HG02938 (cell line): Measurements from ENCODE around the gene TRPT1.

ENCODE experiments used
- ATAC-seq: cut with Tn5 transposase; IDR thresholded peaks from one replicate; pipeline ENCODE4 v1.9.1; 2021; ENCODE audit warnings: mild to moderate bottlenecking, moderate library complexity; ENCODE audit not compliant: unreplicated experiment

The TRPT1 gene

GRCh38 chr11:64225608-64226506 is at the start of gene TRPT1, which contains the start of gene NUDT22:
Gene TRPT1 (minus strand): TSS chr11:64226186. CDS start chr11:64225860, 326 bp downstream.
Gene NUDT22 (plus strand): TSS chr11:64226274. CDS start chr11:64226653, 379 bp downstream.
- ATAC-seq = no peak

- no peak for ATAC-seq
Observed at GRCh38 chr11:64275031-64275800, 49.2 kb upstream of the TRPT1 start.

- peak; percentile 67 for ATAC-seq
Observed at GRCh38 chr11:64269540-64270220, 43.7 kb upstream of the TRPT1 start.

GRCh38 chr11:64268893-64269539 is 43.0 kb upstream of the TRPT1 start:
- ATAC-seq = peak; percentile 9

GRCh38 chr11:64268025-64268892 is 42.3 kb upstream of the TRPT1 start:
- ATAC-seq = no peak

GRCh38 chr11:64267207-64267945 is 41.4 kb upstream of the TRPT1 start:
- no peak for ATAC-seq

GRCh38 chr11:64266339-64266738 is 40.4 kb upstream of the TRPT1 start:
- ATAC-seq = no peak

- no peak for ATAC-seq
Observed at GRCh38 chr11:64265176-64266160, 39.5 kb upstream of the TRPT1 start.

- no peak for ATAC-seq
Observed at GRCh38 chr11:64264371-64264852, 38.4 kb upstream of the TRPT1 start.

- ATAC-seq = no peak
Observed at GRCh38 chr11:64263947-64264317, 37.9 kb upstream of the TRPT1 start.

- no peak for ATAC-seq
Observed at GRCh38 chr11:64263021-64263946, 37.3 kb upstream of the TRPT1 start.

GRCh38 chr11:64262271-64263002 is 36.5 kb upstream of the TRPT1 start:
- ATAC-seq = no peak

GRCh38 chr11:64261556-64262080 is 35.6 kb upstream of the TRPT1 start:
- ATAC-seq = no peak

GRCh38 chr11:64260147-64260708 is 34.2 kb upstream of the TRPT1 start:
- no peak for ATAC-seq

- no peak for ATAC-seq
Observed at GRCh38 chr11:64259533-64260067, 33.6 kb upstream of the TRPT1 start.
